ENCODE results near the gene GNL1.

Gene GNL1

GRCh38 chr6:30590509-30590908 lies 34.2 kb upstream of the GNL1 start:
- DNase-seq (ENCODE audit: low spot score in 2 of 2) = no peak
- no peak for ATAC-seq (replicated peaks; ENCODE audit: extremely low read depth, poor library complexity, severe bottlenecking)
- Mint-ChIP-seq H3K27me3 (no peaks in the 10 kb centered on the region), H3K27ac (ENCODE audit: low read depth) (no peak overlapping the region), H3K4me3 (no peak overlapping the region), H3K4me1 (peaks cover 9% of the 10 kb centered on the region), H3K36me3 (ENCODE audit: insufficient read depth) (peaks cover 67% of the 10 kb centered on the region), H3K9me3 (no peaks in the 10 kb centered on the region)

GRCh38 chr6:30589754-30590358 lies 33.6 kb upstream of the GNL1 start:
- no peak overlapping the region for H3K4me3 Mint-ChIP-seq
- peaks cover 9% of the 10 kb centered on the region for H3K4me1 Mint-ChIP-seq
- peaks cover 69% of the 10 kb centered on the region for H3K36me3 Mint-ChIP-seq (ENCODE audit: insufficient read depth)
- DNase-seq (ENCODE audit: low spot score in 2 of 2) (no peak), ATAC-seq (replicated peaks; ENCODE audit: extremely low read depth, poor library complexity, severe bottlenecking) (no peak)
- no peak overlapping the region for H3K27ac Mint-ChIP-seq (ENCODE audit: low read depth)
- H3K27me3 Mint-ChIP-seq = no peaks in the 10 kb centered on the region
- no peaks in the 10 kb centered on the region for H3K9me3 Mint-ChIP-seq

GRCh38 chr6:30583921-30584320 lies 27.6 kb upstream of the GNL1 start:
- peaks cover 90% of the 10 kb centered on the region for H3K36me3 Mint-ChIP-seq (ENCODE audit: insufficient read depth)
- H3K9me3 Mint-ChIP-seq = no peaks in the 10 kb centered on the region
- H3K4me1 Mint-ChIP-seq = no peaks in the 10 kb centered on the region
- DNase-seq (ENCODE audit: low spot score in 2 of 2) (no peak), ATAC-seq (replicated peaks; ENCODE audit: extremely low read depth, poor library complexity, severe bottlenecking) (no peak)
- H3K4me3 Mint-ChIP-seq = no peak overlapping the region
- no peak overlapping the region for H3K27ac Mint-ChIP-seq (ENCODE audit: low read depth)
- H3K27me3 Mint-ChIP-seq = no peaks in the 10 kb centered on the region

- no peaks in the 10 kb centered on the region for H3K9me3 Mint-ChIP-seq
- DNase-seq (ENCODE audit: low spot score in 2 of 2) (no peak), ATAC-seq (replicated peaks; ENCODE audit: extremely low read depth, poor library complexity, severe bottlenecking) (no peak)
- H3K27ac Mint-ChIP-seq (ENCODE audit: low read depth) = no peak overlapping the region
- H3K4me3 Mint-ChIP-seq = no peak overlapping the region
- peaks cover 71% of the 10 kb centered on the region for H3K36me3 Mint-ChIP-seq (ENCODE audit: insufficient read depth)
- peaks cover 29% of the 10 kb centered on the region for H3K4me1 Mint-ChIP-seq
- no peaks in the 10 kb centered on the region for H3K27me3 Mint-ChIP-seq
These were observed 21.8 kb upstream of the GNL1 start for GRCh38 chr6:30578051-30578450.

- Mint-ChIP-seq H3K4me1 (peaks cover 69% of the 10 kb centered on the region), H3K27me3 (no peaks in the 10 kb centered on the region), H3K36me3 (ENCODE audit: insufficient read depth) (peaks cover 37% of the 10 kb centered on the region), H3K9me3 (no peaks in the 10 kb centered on the region), H3K27ac (ENCODE audit: low read depth) (peak overlapping the region; percentile 7), H3K4me3 (peak overlapping the region; percentile 31)
- DNase-seq (ENCODE audit: low spot score in 2 of 2) (no peak), ATAC-seq (replicated peaks; ENCODE audit: extremely low read depth, poor library complexity, severe bottlenecking) (no peak)
These were observed 16.8 kb upstream of the GNL1 start for GRCh38 chr6:30573113-30573512.

- no peak for ATAC-seq (replicated peaks; ENCODE audit: extremely low read depth, poor library complexity, severe bottlenecking)
These were observed 15.9 kb upstream of the GNL1 start for GRCh38 chr6:30572148-30572547.

GRCh38 chr6:30571762-30572082 lies 15.4 kb upstream of the GNL1 start:
- no peaks in the 10 kb centered on the region for H3K27me3 Mint-ChIP-seq

More at GRCh38 chr6:30572148-30572547, 15.9 kb upstream of the GNL1 start:
- Mint-ChIP-seq H3K27ac (ENCODE audit: low read depth) (peak overlapping the region; percentile 100), H3K27me3 (no peaks in the 10 kb centered on the region), H3K9me3 (no peaks in the 10 kb centered on the region), H3K4me1 (peaks cover 69% of the 10 kb centered on the region), H3K4me3 (peak overlapping the region; percentile 98), H3K36me3 (ENCODE audit: insufficient read depth) (peaks cover 29% of the 10 kb centered on the region)
- DNase-seq (ENCODE audit: low spot score in 2 of 2) = no peak

GRCh38 chr6:30571075-30571761 lies 14.9 kb upstream of the GNL1 start, which contains the start of gene ABCF1:
ABCF1 (plus strand) TSS chr6:30571442; CDS start chr6:30571488, 46 bp downstream.
- Mint-ChIP-seq H3K27ac (ENCODE audit: low read depth) (peak within 1 kb of the TSS; percentile 100), H3K4me1 (peaks cover 60% of the 10 kb centered on the region), H3K27me3 (no peaks in the 10 kb centered on the region), H3K4me3 (peak within 1 kb of the TSS; percentile 98), H3K9me3 (no peaks in the 10 kb centered on the region), H3K36me3 (ENCODE audit: insufficient read depth) (peaks cover 21% of the 10 kb centered on the region)
- ATAC-seq (replicated peaks; ENCODE audit: extremely low read depth, poor library complexity, severe bottlenecking) (peak; percentile 90), DNase-seq (ENCODE audit: low spot score in 2 of 2) (peak; percentile 99 to 100)

More at GRCh38 chr6:30571762-30572082, 15.4 kb upstream of the GNL1 start:
- DNase-seq (ENCODE audit: low spot score in 2 of 2) (no peak), ATAC-seq (replicated peaks; ENCODE audit: extremely low read depth, poor library complexity, severe bottlenecking) (no peak)
- H3K9me3 Mint-ChIP-seq = no peaks in the 10 kb centered on the region
- H3K4me3 Mint-ChIP-seq = peak overlapping the region; percentile 98
- peaks cover 65% of the 10 kb centered on the region for H3K4me1 Mint-ChIP-seq
- peaks cover 25% of the 10 kb centered on the region for H3K36me3 Mint-ChIP-seq (ENCODE audit: insufficient read depth)
- H3K27ac Mint-ChIP-seq (ENCODE audit: low read depth) = peak overlapping the region; percentile 100

- H3K27ac Mint-ChIP-seq (ENCODE audit: low read depth) = peak overlapping the region; percentile 100
- ATAC-seq (replicated peaks; ENCODE audit: extremely low read depth, poor library complexity, severe bottlenecking) = peak; percentile 10
- H3K27me3 Mint-ChIP-seq = no peaks in the 10 kb centered on the region
- no peaks in the 10 kb centered on the region for H3K9me3 Mint-ChIP-seq
- H3K4me3 Mint-ChIP-seq = peak overlapping the region; percentile 98
- H3K4me1 Mint-ChIP-seq = peaks cover 60% of the 10 kb centered on the region
- no peak for DNase-seq (ENCODE audit: low spot score in 2 of 2)
- H3K36me3 Mint-ChIP-seq (ENCODE audit: insufficient read depth) = peaks cover 20% of the 10 kb centered on the region
These were observed 14.4 kb upstream of the GNL1 start for GRCh38 chr6:30570740-30571074.

- no peaks in the 10 kb centered on the region for H3K9me3 Mint-ChIP-seq
- H3K4me1 Mint-ChIP-seq = peaks cover 60% of the 10 kb centered on the region
- DNase-seq (ENCODE audit: low spot score in 2 of 2) = no peak
- no peak for ATAC-seq (replicated peaks; ENCODE audit: extremely low read depth, poor library complexity, severe bottlenecking)
- peak overlapping the region; percentile 98 for H3K4me3 Mint-ChIP-seq
- no peaks in the 10 kb centered on the region for H3K27me3 Mint-ChIP-seq
- H3K27ac Mint-ChIP-seq (ENCODE audit: low read depth) = peak overlapping the region; percentile 100
- H3K36me3 Mint-ChIP-seq (ENCODE audit: insufficient read depth) = peaks cover 17% of the 10 kb centered on the region
These were observed 14.0 kb upstream of the GNL1 start for GRCh38 chr6:30570263-30570662.

GRCh38 chr6:30568245-30568644 lies 12.0 kb upstream of the GNL1 start:
- no peaks in the 10 kb centered on the region for H3K9me3 Mint-ChIP-seq
- DNase-seq (ENCODE audit: low spot score in 2 of 2) (peak in 1 of 2 donors; percentile 62), ATAC-seq (replicated peaks; ENCODE audit: extremely low read depth, poor library complexity, severe bottlenecking) (peak; percentile 66)
- peaks cover 12% of the 10 kb centered on the region for H3K36me3 Mint-ChIP-seq (ENCODE audit: insufficient read depth)
- no peak overlapping the region for H3K4me3 Mint-ChIP-seq
- H3K27me3 Mint-ChIP-seq = no peaks in the 10 kb centered on the region
- H3K4me1 Mint-ChIP-seq = peaks cover 46% of the 10 kb centered on the region
- peak overlapping the region; percentile 20 for H3K27ac Mint-ChIP-seq (ENCODE audit: low read depth)

GRCh38 chr6:30565772-30566171 lies 9.5 kb upstream of the GNL1 start:
- Mint-ChIP-seq H3K36me3 (ENCODE audit: insufficient read depth) (peaks cover 7% of the 10 kb centered on the region), H3K9me3 (no peaks in the 10 kb centered on the region), H3K27me3 (no peaks in the 10 kb centered on the region), H3K4me1 (peaks cover 23% of the 10 kb centered on the region), H3K27ac (ENCODE audit: low read depth) (no peak overlapping the region), H3K4me3 (no peak overlapping the region)
- ATAC-seq (replicated peaks; ENCODE audit: extremely low read depth, poor library complexity, severe bottlenecking) = no peak
- DNase-seq (ENCODE audit: low spot score in 2 of 2) = no peak

- no peak for ATAC-seq (replicated peaks; ENCODE audit: extremely low read depth, poor library complexity, severe bottlenecking)
- no peak overlapping the region for H3K4me3 Mint-ChIP-seq
- no peak overlapping the region for H3K27ac Mint-ChIP-seq (ENCODE audit: low read depth)
These were observed 7.8 kb upstream of the GNL1 start for GRCh38 chr6:30564114-30564513.

More at GRCh38 chr6:30564114-30564513, 7.8 kb upstream of the GNL1 start:
- peaks cover 14% of the 10 kb centered on the region for H3K4me1 Mint-ChIP-seq
- DNase-seq (ENCODE audit: low spot score in 2 of 2) = no peak
- no peaks in the 10 kb centered on the region for H3K9me3 Mint-ChIP-seq
- H3K36me3 Mint-ChIP-seq (ENCODE audit: insufficient read depth) = peaks cover 8% of the 10 kb centered on the region
- H3K27me3 Mint-ChIP-seq = no peaks in the 10 kb centered on the region
